OCI-LY1 (cell line): ENCODE data around the gene SYT7.

Experiments
- H2AFZ ChIP-seq: fragments of 200-600 bp; sonication (generic), shearing (Covaris generic); 2 replicates; pipeline ENCODE4 v1.6.0; 2014; ENCODE audit warnings: antibody characterized with exemption, mild to moderate bottlenecking, low read length
- H3F3A ChIP-seq: fragments of 200-600 bp; sonication (generic), shearing (Covaris generic); 2 replicates; pipeline ENCODE4 v1.6.0; 2014; ENCODE audit warnings: mild to moderate bottlenecking, antibody characterized with exemption, low read length, moderate library complexity; ENCODE audit not compliant: insufficient read depth
- H3K27ac ChIP-seq: fragments of 200-600 bp; sonication (generic); 2 replicates; pipeline ENCODE4 v1.5.1; 2014; ENCODE audit warnings: low read length, mixed run types, mild to moderate bottlenecking, low read depth; ENCODE audit not compliant: poor library complexity, severe bottlenecking
- H3K27me3 ChIP-seq: fragments of 200-600 bp; sonication (generic); 2 replicates; pipeline ENCODE4 v1.6.0; 2014; ENCODE audit warnings: antibody characterized with exemption, mild to moderate bottlenecking, low read length, moderate library complexity; ENCODE audit not compliant: insufficient read depth
- H3K36me3 ChIP-seq: fragments of 200-600 bp; sonication (generic); 2 replicates; pipeline ENCODE4 v1.6.1; 2014; ENCODE audit warnings: mild to moderate bottlenecking, antibody characterized with exemption, low read length, moderate library complexity, mixed read lengths; ENCODE audit not compliant: insufficient read depth
- H3K4me1 ChIP-seq: fragments of 200-600 bp; sonication (generic); 2 replicates; pipeline ENCODE4 v1.5.1; 2014; ENCODE audit warnings: mild to moderate bottlenecking, low read length, moderate library complexity; ENCODE audit not compliant: insufficient read depth, severe bottlenecking
- H3K4me2 ChIP-seq: fragments of 200-600 bp; sonication (generic), shearing (Covaris generic); 2 replicates; pipeline ENCODE4 v1.6.1; 2014; ENCODE audit warnings: low read length
- H3K4me3 ChIP-seq: fragments of 200-600 bp; sonication (generic); 2 replicates; pipeline ENCODE4 v1.5.1; 2014; ENCODE audit warnings: low read length, low read depth, mild to moderate bottlenecking, mixed read lengths; ENCODE audit not compliant: poor library complexity, severe bottlenecking
- H3K79me2 ChIP-seq: fragments of 200-600 bp; shearing (Covaris generic); 2 replicates; pipeline ENCODE4 v1.6.1; 2016; ENCODE audit warnings: mixed run types, low read length, mixed read lengths; ENCODE audit not compliant: insufficient read depth
- H3K9ac ChIP-seq: fragments of 200-600 bp; sonication (generic), shearing (Covaris generic); 2 replicates; pipeline ENCODE4 v1.6.1; 2014; ENCODE audit warnings: mild to moderate bottlenecking, low read length, mixed read lengths
- H3K9me2 ChIP-seq: fragments of 200-600 bp; sonication (generic), shearing (Covaris generic); 2 replicates; pipeline ENCODE4 v1.6.1; 2014; ENCODE audit warnings: low read depth, mild to moderate bottlenecking, low read length, mixed read lengths
- H3K9me3 ChIP-seq: fragments of 200-600 bp; shearing (Covaris generic); 2 replicates; pipeline ENCODE4 v1.6.1; 2014; ENCODE audit warnings: low read length, mixed read lengths
- H4K20me1 ChIP-seq: fragments of 200-600 bp; sonication (generic), shearing (Covaris generic); 2 replicates; pipeline ENCODE4 v1.6.0; 2016; ENCODE audit warnings: mild to moderate bottlenecking, low read length; ENCODE audit not compliant: insufficient read depth
- EZH2 ChIP-seq: fragments of 200-600 bp; sonication (generic), shearing (Covaris generic); IDR thresholded peaks from 2 replicates; pipeline ENCODE4 v1.8.0; 2017; ENCODE audit warnings: borderline replicate concordance, mixed run types, mild to moderate bottlenecking, antibody characterized with exemption, low read length, moderate library complexity, mixed read lengths
- TF ChIP-seq, protein P1 (sequence below): fragments of 200-600 bp; sonication (generic), shearing (Covaris generic); IDR thresholded peaks from 2 replicates; pipeline ENCODE4 v1.5.1; 2017; ENCODE audit warnings: mild to moderate bottlenecking, antibody characterized with exemption, low read length, moderate library complexity, mixed read lengths

SYT7 gene

GRCh38 chr11:61477126-61477525 is 103.8 kb downstream of the SYT7 start:
- Histone ChIP-seq H3K27ac (no peak overlapping the region), H3F3A (no peaks in the 10 kb centered on the region), H3K9me2 (no peaks in the 10 kb centered on the region), H3K9me3 (no peaks in the 10 kb centered on the region), H3K4me3 (no peak overlapping the region), H4K20me1 (no peaks in the 10 kb centered on the region), H2AFZ (no peak overlapping the region), H3K36me3 (no peaks in the 10 kb centered on the region; the same call in 1 of the 2 replicates), H3K9ac (no peak overlapping the region), H3K27me3 (no peaks in the 10 kb centered on the region), H3K4me2 (no peak overlapping the region), H3K4me1 (no peaks in the 10 kb centered on the region), H3K79me2 (no peaks in the 10 kb centered on the region)
- TF ChIP-seq, protein P1, sequence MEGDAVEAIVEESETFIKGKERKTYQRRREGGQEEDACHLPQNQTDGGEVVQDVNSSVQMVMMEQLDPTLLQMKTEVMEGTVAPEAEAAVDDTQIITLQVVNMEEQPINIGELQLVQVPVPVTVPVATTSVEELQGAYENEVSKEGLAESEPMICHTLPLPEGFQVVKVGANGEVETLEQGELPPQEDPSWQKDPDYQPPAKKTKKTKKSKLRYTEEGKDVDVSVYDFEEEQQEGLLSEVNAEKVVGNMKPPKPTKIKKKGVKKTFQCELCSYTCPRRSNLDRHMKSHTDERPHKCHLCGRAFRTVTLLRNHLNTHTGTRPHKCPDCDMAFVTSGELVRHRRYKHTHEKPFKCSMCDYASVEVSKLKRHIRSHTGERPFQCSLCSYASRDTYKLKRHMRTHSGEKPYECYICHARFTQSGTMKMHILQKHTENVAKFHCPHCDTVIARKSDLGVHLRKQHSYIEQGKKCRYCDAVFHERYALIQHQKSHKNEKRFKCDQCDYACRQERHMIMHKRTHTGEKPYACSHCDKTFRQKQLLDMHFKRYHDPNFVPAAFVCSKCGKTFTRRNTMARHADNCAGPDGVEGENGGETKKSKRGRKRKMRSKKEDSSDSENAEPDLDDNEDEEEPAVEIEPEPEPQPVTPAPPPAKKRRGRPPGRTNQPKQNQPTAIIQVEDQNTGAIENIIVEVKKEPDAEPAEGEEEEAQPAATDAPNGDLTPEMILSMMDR = no peak
- no peak for TF ChIP-seq EZH2

DNA sequence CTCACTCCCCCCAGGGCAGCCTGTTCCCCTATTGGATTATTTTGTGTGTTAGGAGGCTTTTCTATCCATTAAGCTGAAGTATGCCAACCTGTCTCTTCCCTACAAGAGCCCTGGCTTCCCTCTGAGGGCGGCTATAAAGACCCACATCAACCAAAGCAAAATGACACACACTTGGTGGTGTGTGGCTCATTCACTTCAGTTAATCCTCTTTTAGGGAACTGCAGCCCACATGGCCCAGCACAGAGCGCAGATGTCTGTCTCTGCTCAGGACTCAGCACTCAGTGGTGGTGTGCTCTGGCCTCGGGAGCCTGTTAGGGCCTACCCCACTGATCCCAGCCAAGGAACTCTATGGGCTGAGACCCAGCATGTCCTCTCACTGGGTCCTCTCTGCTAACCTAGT is 104.5 kb downstream of the SYT7 start:
- H3K9me2 ChIP-seq = no peaks in the 10 kb centered on the region
- H3K4me2 ChIP-seq = no peak overlapping the region

GRCh38 chr11:61475433-61475832 is 105.4 kb downstream of the SYT7 start:
- Histone ChIP-seq H3K9me3 (no peaks in the 10 kb centered on the region), H3K9me2 (no peaks in the 10 kb centered on the region), H3K9ac (no peak overlapping the region), H4K20me1 (no peaks in the 10 kb centered on the region), H3K36me3 (no peaks in the 10 kb centered on the region; the same call in 1 of the 2 replicates), H2AFZ (no peak overlapping the region), H3K27me3 (no peaks in the 10 kb centered on the region), H3F3A (no peaks in the 10 kb centered on the region), H3K27ac (no peak overlapping the region), H3K79me2 (no peaks in the 10 kb centered on the region), H3K4me3 (no peak overlapping the region), H3K4me1 (no peaks in the 10 kb centered on the region), H3K4me2 (no peak overlapping the region)
- TF ChIP-seq, protein P1 = no peak
- TF ChIP-seq EZH2 = no peak

More for the DNA sequence above, 104.5 kb downstream of the SYT7 start:
- no peaks in the 10 kb centered on the region for H3K9me3 ChIP-seq
- no peak overlapping the region for H3K4me3 ChIP-seq
- H4K20me1 ChIP-seq = no peaks in the 10 kb centered on the region
- no peaks in the 10 kb centered on the region for H3K4me1 ChIP-seq
- TF ChIP-seq EZH2 = no peak
- TF ChIP-seq, protein P1 = no peak
- H3F3A ChIP-seq = no peaks in the 10 kb centered on the region
- H2AFZ ChIP-seq = no peak overlapping the region
- no peak overlapping the region for H3K9ac ChIP-seq
- H3K36me3 ChIP-seq = no peaks in the 10 kb centered on the region; the same call in 1 of the 2 replicates
- H3K27me3 ChIP-seq = no peaks in the 10 kb centered on the region
- H3K79me2 ChIP-seq = no peaks in the 10 kb centered on the region
- no peak overlapping the region for H3K27ac ChIP-seq
